HepG2 (cell line): Measurements from ENCODE around the gene JMJD6. TPM values are rescaled to one million over a fixed set of nuclear protein-coding genes. Genes with fewer than 3 reads are reported as not detected.

Source experiments
- BCLAF1 ChIP-seq: fragments of 450-650 bp; IDR thresholded peaks from 2 replicates; pipeline ENCODE4 v1.6.1; 2017; ENCODE audit warnings: mild to moderate bottlenecking
- CREBL2 ChIP-seq: sonication (generic); formaldehyde crosslinking; IDR thresholded peaks from 2 replicates; pipeline ENCODE4 v1.8.1; 2023; ENCODE audit warnings: missing genetic modification reagents, mild to moderate bottlenecking, borderline replicate concordance
- E2F5 ChIP-seq: sonication (generic); formaldehyde crosslinking; conservative IDR thresholded peaks from 2 replicates; pipeline ENCODE4 v1.4.0; 2020; ENCODE audit warnings: missing genetic modification reagents
- HES4 ChIP-seq: sonication (generic); formaldehyde crosslinking; IDR thresholded peaks from 2 replicates; pipeline ENCODE4 v1.9.0; 2021; ENCODE audit warnings: mild to moderate bottlenecking, missing genetic modification reagents, borderline replicate concordance
- HHEX ChIP-seq: IDR thresholded peaks from 2 replicates; pipeline ENCODE4 v1.6.1; 2016; ENCODE audit warnings: control low read depth
- PLRG1 ChIP-seq: fragments of 450-650 bp; conservative IDR thresholded peaks from 2 replicates; pipeline ENCODE4 v1.6.1; 2016
- SOX6 ChIP-seq, 2 experiments: fragments of 450-650 bp in 1 of 2; sonication (generic) in 1 of 2; formaldehyde crosslinking in 1 of 2; IDR thresholded peaks; 2 replicates each; pipeline versions ENCODE4 v1.4.0 to v1.6.1; 2017 to 2020; ENCODE audit warnings: antibody characterized with exemption in 1 of 2, mild to moderate bottlenecking in 1 of 2, missing genetic modification reagents in 1 of 2
- SP2 ChIP-seq: sonication (generic); formaldehyde crosslinking; IDR thresholded peaks from 2 replicates; pipeline ENCODE4 v1.5.1; 2020; ENCODE audit warnings: mild to moderate bottlenecking, missing genetic modification reagents
- SUZ12 ChIP-seq: fragments of 150-350 bp; IDR thresholded peaks from 2 replicates; pipeline ENCODE4 v1.6.1; 2014; ENCODE audit warnings: low read depth, low read length
- TBP ChIP-seq: sonication (generic); formaldehyde crosslinking; IDR thresholded peaks from 2 replicates; pipeline ENCODE4 v1.5.0; 2020; ENCODE audit warnings: missing genetic modification reagents
- ZMAT3 ChIP-seq: sonication (generic); formaldehyde crosslinking; conservative IDR thresholded peaks from 2 replicates; pipeline ENCODE4 v1.7.0; 2021; ENCODE audit warnings: missing genetic modification reagents
- ZNF251 ChIP-seq: sonication (generic); formaldehyde crosslinking; IDR thresholded peaks from 2 replicates; pipeline ENCODE4 v1.9.0; 2021; ENCODE audit warnings: mild to moderate bottlenecking, missing genetic modification reagents
- ZNF296 ChIP-seq: sonication (generic); formaldehyde crosslinking; conservative IDR thresholded peaks from 2 replicates; pipeline ENCODE4 v1.5.0; 2020; ENCODE audit warnings: mild to moderate bottlenecking, missing genetic modification reagents
- ZNF3 ChIP-seq: IDR thresholded peaks from 2 replicates; pipeline ENCODE4 v1.7.0; 2017; ENCODE audit warnings: inconsistent platforms
- ZNF441 ChIP-seq: sonication (generic); formaldehyde crosslinking; IDR thresholded peaks from 2 replicates; pipeline ENCODE4 v1.7.0; 2021; ENCODE audit warnings: missing genetic modification reagents, borderline replicate concordance
- ZNF446 ChIP-seq: sonication (generic); formaldehyde crosslinking; IDR thresholded peaks from 2 replicates; pipeline ENCODE4 v1.5.0; 2020; ENCODE audit warnings: mild to moderate bottlenecking, missing genetic modification reagents
- ZNF460 ChIP-seq: sonication (generic); formaldehyde crosslinking; IDR thresholded peaks from 2 replicates; pipeline ENCODE4 v1.5.1; 2020; ENCODE audit warnings: missing genetic modification reagents, mild to moderate bottlenecking, borderline replicate concordance
- ZNF709 ChIP-seq: sonication (generic); formaldehyde crosslinking; IDR thresholded peaks from 2 replicates; pipeline ENCODE4 v1.5.0; 2020; ENCODE audit warnings: mild to moderate bottlenecking, missing genetic modification reagents
- ZNF883 ChIP-seq: sonication (generic); formaldehyde crosslinking; IDR thresholded peaks from 2 replicates; pipeline ENCODE4 v1.5.1; 2020; ENCODE audit warnings: mild to moderate bottlenecking, missing genetic modification reagents; ENCODE audit errors: not compliant biosample characterization
- ZUFSP ChIP-seq: sonication (generic); formaldehyde crosslinking; IDR thresholded peaks from 2 replicates; pipeline ENCODE4 v1.9.0; 2021; ENCODE audit warnings: missing genetic modification reagents, mild to moderate bottlenecking, borderline replicate concordance
- polyA plus RNA-seq, 8 experiments: library from polyadenylated mRNA; depleted of rRNA in 3 of 8; stranded (reverse) in 7 of 8; unstranded in 1 of 8; fragments of >200 nt; fragmentation: Illumina TruSeq in 4 of 8; extraction: Trizol in 4 of 8; gene quantifications; 2 replicates each; pipeline versions ENCODE4 v1.2.1 to v1.2.3, GENCODE V29; 2011 to 2016; ENCODE audit warnings: low read depth in 4 of 8, missing spikeins in 1 of 8, mixed read lengths in 1 of 8; ENCODE audit not compliant: insufficient read depth in 1 of 8
- total RNA-seq, 5 experiments: library from RNA; depleted of rRNA; stranded (reverse); fragments of >200 nt; fragmentation: Illumina TruSeq; extraction: Trizol; gene quantifications; 2 replicates each; pipeline ENCODE4 v1.2.3, GENCODE V29; 2016; ENCODE audit warnings: low read depth in 1 of 5
- TF ChIP-seq, protein P1 (sequence below): sonication (generic); formaldehyde crosslinking; IDR thresholded peaks from 2 replicates; pipeline ENCODE4 v1.4.0; 2020; ENCODE audit warnings: missing genetic modification reagents, borderline replicate concordance
- TF ChIP-seq, protein P2 (sequence below): sonication (generic); formaldehyde crosslinking; IDR thresholded peaks from 2 replicates; pipeline ENCODE4 v1.8.1; 2023; ENCODE audit warnings: mild to moderate bottlenecking, missing genetic modification reagents
- TF ChIP-seq, protein P3 (sequence below): sonication (generic); formaldehyde crosslinking; IDR thresholded peaks from 2 replicates; pipeline ENCODE4 v1.4.0; 2020; ENCODE audit warnings: missing genetic modification reagents

Gene JMJD6
- total and polyA plus RNA-seq, 2 of the 13 experiments (the other 11 are each of a cell fraction or from before 2014, with no cell fraction given) = 33.6 to 41.0 TPM

DNA sequence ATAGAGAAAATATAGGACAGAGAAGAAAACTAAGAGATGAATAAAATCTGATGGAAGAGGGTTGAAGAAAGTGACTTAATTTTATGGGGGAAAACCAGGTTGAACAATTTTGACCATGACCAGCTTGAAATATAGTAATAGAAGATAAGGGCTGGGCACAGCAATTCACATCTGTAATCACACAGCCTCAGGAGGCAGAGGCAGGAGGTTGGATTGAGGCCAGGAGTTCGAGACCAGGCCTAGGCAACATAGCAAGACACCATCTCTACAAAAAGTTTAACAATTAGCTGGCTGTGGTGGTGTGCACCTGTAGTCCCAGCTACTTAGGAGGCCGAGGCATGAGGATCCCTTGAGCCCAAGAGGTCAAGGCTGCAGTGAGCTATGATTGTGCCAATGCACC is 24.3 kb downstream of the JMJD6 start (continued):
- TF ChIP-seq E2F5 (CRISPR knock-in tag) (no peak), HHEX (CRISPR knock-in tag) (no peak), SUZ12 (no peak), ZNF441 (CRISPR knock-in tag) (no peak), ZNF709 (CRISPR knock-in tag) (no peak), ZNF446 (no peak), SOX6 (IDR thresholded peaks at IDR 0.05) (no peak), SOX6 (CRISPR knock-in tag; IDR thresholded peaks at IDR 0.05) (no peak), TBP (CRISPR knock-in tag) (no peak), PLRG1 (no peak), ZNF460 (CRISPR knock-in tag) (0 out of 2 replicates have a peak, but pooled peaks have one; percentile 17), ZNF883 (CRISPR knock-in tag) (no peak), CREBL2 (CRISPR knock-in tag) (no peak), SP2 (CRISPR knock-in tag) (no peak), ZMAT3 (CRISPR knock-in tag) (no peak), ZNF3 (no peak), ZUFSP (CRISPR knock-in tag) (no peak), HES4 (no peak), ZNF296 (CRISPR knock-in tag) (no peak), ZNF251 (no peak), BCLAF1 (no peak)
- TF ChIP-seq, protein P1, sequence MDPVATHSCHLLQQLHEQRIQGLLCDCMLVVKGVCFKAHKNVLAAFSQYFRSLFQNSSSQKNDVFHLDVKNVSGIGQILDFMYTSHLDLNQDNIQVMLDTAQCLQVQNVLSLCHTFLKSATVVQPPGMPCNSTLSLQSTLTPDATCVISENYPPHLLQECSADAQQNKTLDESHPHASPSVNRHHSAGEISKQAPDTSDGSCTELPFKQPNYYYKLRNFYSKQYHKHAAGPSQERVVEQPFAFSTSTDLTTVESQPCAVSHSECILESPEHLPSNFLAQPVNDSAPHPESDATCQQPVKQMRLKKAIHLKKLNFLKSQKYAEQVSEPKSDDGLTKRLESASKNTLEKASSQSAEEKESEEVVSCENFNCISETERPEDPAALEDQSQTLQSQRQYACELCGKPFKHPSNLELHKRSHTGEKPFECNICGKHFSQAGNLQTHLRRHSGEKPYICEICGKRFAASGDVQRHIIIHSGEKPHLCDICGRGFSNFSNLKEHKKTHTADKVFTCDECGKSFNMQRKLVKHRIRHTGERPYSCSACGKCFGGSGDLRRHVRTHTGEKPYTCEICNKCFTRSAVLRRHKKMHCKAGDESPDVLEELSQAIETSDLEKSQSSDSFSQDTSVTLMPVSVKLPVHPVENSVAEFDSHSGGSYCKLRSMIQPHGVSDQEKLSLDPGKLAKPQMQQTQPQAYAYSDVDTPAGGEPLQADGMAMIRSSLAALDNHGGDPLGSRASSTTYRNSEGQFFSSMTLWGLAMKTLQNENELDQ (CRISPR knock-in tag) = no peak
- TF ChIP-seq, protein P2, sequence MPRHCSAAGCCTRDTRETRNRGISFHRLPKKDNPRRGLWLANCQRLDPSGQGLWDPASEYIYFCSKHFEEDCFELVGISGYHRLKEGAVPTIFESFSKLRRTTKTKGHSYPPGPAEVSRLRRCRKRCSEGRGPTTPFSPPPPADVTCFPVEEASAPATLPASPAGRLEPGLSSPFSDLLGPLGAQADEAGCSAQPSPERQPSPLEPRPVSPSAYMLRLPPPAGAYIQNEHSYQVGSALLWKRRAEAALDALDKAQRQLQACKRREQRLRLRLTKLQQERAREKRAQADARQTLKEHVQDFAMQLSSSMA = no peak
- TF ChIP-seq, protein P3, sequence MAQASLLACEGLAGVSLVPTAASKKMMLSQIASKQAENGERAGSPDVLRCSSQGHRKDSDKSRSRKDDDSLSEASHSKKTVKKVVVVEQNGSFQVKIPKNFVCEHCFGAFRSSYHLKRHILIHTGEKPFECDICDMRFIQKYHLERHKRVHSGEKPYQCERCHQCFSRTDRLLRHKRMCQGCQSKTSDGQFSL (CRISPR knock-in tag) = no peak
